Measurements from ENCODE around the gene ARHGAP22.

GRCh38 chr10:48404646-48405045, 200.2 kb downstream of the ARHGAP22 start:
- no peak for TF ChIP-seq POLR2A (IDR thresholded peaks at IDR 0.05; ENCODE audit: low read length)
- TF ChIP-seq GATA1 (IDR thresholded peaks at IDR 0.05; ENCODE audit: low read depth, low read length): no peak
